ENCODE data around the gene RAMP3.

DNA sequence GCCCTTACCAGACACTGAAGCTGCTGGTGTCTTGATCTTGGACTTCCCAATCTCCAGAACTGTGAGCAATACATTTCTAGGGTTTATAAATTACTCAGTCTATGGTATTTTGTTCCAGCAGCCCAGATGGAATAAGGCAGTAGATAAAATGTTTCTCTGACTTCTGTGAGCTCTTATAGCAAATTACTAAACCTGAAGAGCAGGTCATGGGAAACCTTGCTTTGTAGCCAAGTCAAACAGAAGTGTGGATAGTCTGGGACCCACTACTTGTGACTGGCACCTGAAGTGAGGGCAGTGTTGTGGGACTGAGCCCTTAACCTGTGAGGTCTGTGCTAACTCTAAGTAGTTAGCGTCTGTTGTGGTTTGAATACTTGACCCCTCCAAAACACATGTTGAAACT lies 41.5 kb upstream of the RAMP3 start:
- TF ChIP-seq BRD4 (IDR thresholded peaks at IDR 0.05) (no peak), SMARCA4 (IDR thresholded peaks at IDR 0.05) (no peak), MAFG (tag; conservative IDR thresholded peaks at IDR 0.05) (no peak), SNRNP70 (optimal IDR thresholded peaks at IDR 0.05; ENCODE audit: low read depth, low read length) (no peak), KAT8 (IDR thresholded peaks at IDR 0.05; ENCODE audit: low read depth) (no peak), FOXP1 (CRISPR knock-in tag; IDR thresholded peaks at IDR 0.05) (no peak), NELFE (IDR thresholded peaks at IDR 0.05; ENCODE audit: insufficient read depth, insufficient read length) (no peak)
- TF ChIP-seq, protein P1, sequence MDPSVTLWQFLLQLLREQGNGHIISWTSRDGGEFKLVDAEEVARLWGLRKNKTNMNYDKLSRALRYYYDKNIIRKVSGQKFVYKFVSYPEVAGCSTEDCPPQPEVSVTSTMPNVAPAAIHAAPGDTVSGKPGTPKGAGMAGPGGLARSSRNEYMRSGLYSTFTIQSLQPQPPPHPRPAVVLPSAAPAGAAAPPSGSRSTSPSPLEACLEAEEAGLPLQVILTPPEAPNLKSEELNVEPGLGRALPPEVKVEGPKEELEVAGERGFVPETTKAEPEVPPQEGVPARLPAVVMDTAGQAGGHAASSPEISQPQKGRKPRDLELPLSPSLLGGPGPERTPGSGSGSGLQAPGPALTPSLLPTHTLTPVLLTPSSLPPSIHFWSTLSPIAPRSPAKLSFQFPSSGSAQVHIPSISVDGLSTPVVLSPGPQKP (CRISPR knock-in tag; IDR thresholded peaks at IDR 0.05): no peak
